HepG2 (cell line): ENCODE results near the gene ABI3. TPM values are rescaled to one million over a fixed set of nuclear protein-coding genes. Genes with fewer than 3 reads are reported as not detected.
A peak's percentile ranks its signal among the peaks of the same experiment; 100 is the strongest.

Source experiments
- BRD4 ChIP-seq: sonication (generic); formaldehyde crosslinking; IDR thresholded peaks from 2 replicates; pipeline ENCODE4 v1.4.0; 2020; ENCODE audit warnings: missing genetic modification reagents
- CERS6 ChIP-seq: sonication (generic); formaldehyde crosslinking; IDR thresholded peaks from 2 replicates; pipeline ENCODE4 v1.5.0; 2020; ENCODE audit warnings: missing genetic modification reagents
- FUBP1 ChIP-seq: sonication (generic); formaldehyde crosslinking; IDR thresholded peaks from 2 replicates; pipeline ENCODE4 v1.5.1; 2020; ENCODE audit warnings: missing genetic modification reagents, mild to moderate bottlenecking, borderline replicate concordance
- IRF2 ChIP-seq: IDR thresholded peaks from 2 replicates; pipeline ENCODE4 v1.6.1; 2018; ENCODE audit warnings: missing genetic modification reagents, missing compliant biosample characterization
- RBAK ChIP-seq: sonication (generic); formaldehyde crosslinking; IDR thresholded peaks from 2 replicates; pipeline ENCODE4 v1.5.1; 2020; ENCODE audit warnings: mild to moderate bottlenecking, missing genetic modification reagents
- SNAI1 ChIP-seq: sonication (generic); formaldehyde crosslinking; IDR thresholded peaks from 2 replicates; pipeline ENCODE4 v1.5.0; 2020; ENCODE audit warnings: mild to moderate bottlenecking, missing genetic modification reagents, borderline replicate concordance
- ZBTB34 ChIP-seq: sonication (generic); formaldehyde crosslinking; IDR thresholded peaks from 2 replicates; pipeline ENCODE4 v1.8.0; 2022; ENCODE audit warnings: mild to moderate bottlenecking, missing genetic modification reagents
- ZMYM4 ChIP-seq: sonication (generic); formaldehyde crosslinking; IDR thresholded peaks from 2 replicates; pipeline ENCODE4 v1.8.1; 2023; ENCODE audit warnings: mild to moderate bottlenecking, missing genetic modification reagents
- ZNF431 ChIP-seq: sonication (generic); formaldehyde crosslinking; IDR thresholded peaks from 2 replicates; pipeline ENCODE4 v1.9.0; 2022; ENCODE audit warnings: missing genetic modification reagents, low read depth, mild to moderate bottlenecking, borderline replicate concordance
- ZNF652 ChIP-seq: IDR thresholded peaks from 2 replicates; pipeline ENCODE4 v1.6.1; 2016; ENCODE audit warnings: low read depth, borderline replicate concordance
- ZNF737 ChIP-seq: sonication (generic); formaldehyde crosslinking; IDR thresholded peaks from 2 replicates; pipeline ENCODE4 v1.5.0; 2020; ENCODE audit warnings: missing genetic modification reagents, mild to moderate bottlenecking, borderline replicate concordance
- polyA plus RNA-seq, 8 experiments: library from polyadenylated mRNA; depleted of rRNA in 3 of 8; stranded (reverse) in 7 of 8; unstranded in 1 of 8; fragments of >200 nt; fragmentation: Illumina TruSeq in 4 of 8; extraction: Trizol in 4 of 8; gene quantifications; 2 replicates each; pipeline versions ENCODE4 v1.2.1 to v1.2.3, GENCODE V29; 2011 to 2016; ENCODE audit warnings: low read depth in 4 of 8, missing spikeins in 1 of 8, mixed read lengths in 1 of 8; ENCODE audit not compliant: insufficient read depth in 1 of 8
- total RNA-seq, 5 experiments: library from RNA; depleted of rRNA; stranded (reverse); fragments of >200 nt; fragmentation: Illumina TruSeq; extraction: Trizol; gene quantifications; 2 replicates each; pipeline ENCODE4 v1.2.3, GENCODE V29; 2016; ENCODE audit warnings: low read depth in 1 of 5
- TF ChIP-seq, protein P1 (sequence below): sonication (generic); formaldehyde crosslinking; IDR thresholded peaks from 2 replicates; pipeline ENCODE4 v1.5.1; 2020; ENCODE audit warnings: mild to moderate bottlenecking, missing genetic modification reagents
- TF ChIP-seq, protein P2 (sequence below): sonication (generic); formaldehyde crosslinking; IDR thresholded peaks from 2 replicates; pipeline ENCODE4 v1.4.0; 2020; ENCODE audit warnings: missing genetic modification reagents, borderline replicate concordance

ABI3 gene
- total and polyA plus RNA-seq, 2 of the 13 experiments (the other 11 are each of a cell fraction or from before 2014, with no cell fraction given): not detected

DNA sequence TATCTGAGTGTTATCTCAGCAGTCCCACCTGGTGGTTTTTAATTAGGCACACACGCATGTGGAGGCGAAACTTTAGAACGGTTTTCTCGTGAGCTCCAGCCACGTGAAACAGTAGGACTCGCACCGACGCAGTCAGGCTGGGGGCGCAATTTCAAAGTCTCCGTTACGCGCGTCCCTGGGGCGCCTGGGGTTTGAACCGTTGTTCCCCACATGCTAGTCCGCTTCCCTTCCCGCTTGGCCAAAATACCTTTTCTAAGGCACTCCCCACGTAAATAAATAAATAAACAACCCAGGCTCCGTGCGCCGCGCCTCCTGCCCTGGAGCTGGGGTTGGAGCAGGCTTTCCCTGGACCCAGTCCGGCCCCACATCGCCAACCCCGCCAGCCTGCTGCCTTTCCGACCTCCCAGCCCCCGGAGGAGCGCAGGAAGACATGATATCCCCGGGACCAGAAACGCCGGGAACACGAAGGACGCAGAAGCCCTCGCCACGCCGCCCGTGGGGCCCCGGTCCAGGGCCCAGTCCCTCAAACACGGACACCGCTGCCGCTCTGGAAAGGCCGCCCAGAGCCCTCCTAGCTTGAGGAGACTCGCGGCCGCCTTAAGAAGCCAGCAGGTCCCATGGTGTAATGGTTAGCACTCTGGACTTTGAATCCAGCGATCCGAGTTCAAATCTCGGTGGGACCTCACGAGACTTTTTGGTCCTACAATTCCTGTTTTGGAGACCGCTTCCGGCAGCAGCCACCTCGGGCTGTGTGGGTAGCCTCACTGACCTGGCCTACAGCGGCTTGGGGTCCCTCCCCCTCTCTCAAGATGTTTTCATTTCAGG is 18.4 kb upstream of the ABI3 start (continued):
- TF ChIP-seq RBAK (peak; percentile 25; the same call in 1 of the 2 replicates), ZBTB34 (CRISPR knock-in tag) (peak; percentile 89), IRF2 (CRISPR knock-in tag) (peak; percentile 70; the same call in 1 of the 2 replicates), ZNF431 (CRISPR knock-in tag) (peak; percentile 46; the same call in 1 of the 2 replicates), ZMYM4 (no peak; the same call in 1 of the 2 replicates), ZNF652 (CRISPR knock-in tag) (peak; percentile 11; the same call in 1 of the 2 replicates), FUBP1 (CRISPR knock-in tag) (no peak; the same call in 1 of the 2 replicates), SNAI1 (CRISPR knock-in tag) (no peak), CERS6 (CRISPR knock-in tag) (peak; percentile 67; the same call in 1 of the 2 replicates), ZNF737 (CRISPR knock-in tag) (no peak), BRD4 (peak; percentile 75; the same call in 1 of the 2 replicates)
- TF ChIP-seq, protein P1, sequence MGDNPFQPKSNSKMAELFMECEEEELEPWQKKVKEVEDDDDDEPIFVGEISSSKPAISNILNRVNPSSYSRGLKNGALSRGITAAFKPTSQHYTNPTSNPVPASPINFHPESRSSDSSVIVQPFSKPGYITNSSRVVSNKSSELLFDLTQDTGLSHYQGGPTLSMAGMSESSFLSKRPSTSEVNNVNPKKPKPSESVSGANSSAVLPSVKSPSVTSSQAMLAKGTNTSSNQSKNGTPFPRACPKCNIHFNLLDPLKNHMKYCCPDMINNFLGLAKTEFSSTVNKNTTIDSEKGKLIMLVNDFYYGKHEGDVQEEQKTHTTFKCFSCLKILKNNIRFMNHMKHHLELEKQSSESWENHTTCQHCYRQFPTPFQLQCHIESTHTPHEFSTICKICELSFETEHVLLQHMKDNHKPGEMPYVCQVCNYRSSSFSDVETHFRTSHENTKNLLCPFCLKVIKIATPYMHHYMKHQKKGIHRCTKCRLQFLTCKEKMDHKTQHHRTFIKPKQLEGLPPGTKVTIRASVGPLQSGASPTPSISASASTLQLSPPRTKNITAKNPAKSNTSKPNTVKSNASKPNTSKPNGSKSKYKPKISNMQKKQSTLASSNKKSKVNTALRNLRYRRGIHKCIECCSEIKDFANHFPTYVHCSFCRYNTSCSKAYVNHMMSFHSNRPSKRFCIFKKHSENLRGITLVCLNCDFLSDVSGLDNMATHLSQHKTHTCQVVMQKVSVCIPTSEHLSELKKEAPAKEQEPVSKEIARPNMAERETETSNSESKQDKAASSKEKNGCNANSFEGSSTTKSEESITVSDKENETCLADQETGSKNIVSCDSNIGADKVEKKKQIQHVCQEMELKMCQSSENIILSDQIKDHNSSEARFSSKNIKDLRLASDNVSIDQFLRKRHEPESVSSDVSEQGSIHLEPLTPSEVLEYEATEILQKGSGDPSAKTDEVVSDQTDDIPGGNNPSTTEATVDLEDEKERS (CRISPR knock-in tag): no peak; the same call in 1 of the 2 replicates
- TF ChIP-seq, protein P2, sequence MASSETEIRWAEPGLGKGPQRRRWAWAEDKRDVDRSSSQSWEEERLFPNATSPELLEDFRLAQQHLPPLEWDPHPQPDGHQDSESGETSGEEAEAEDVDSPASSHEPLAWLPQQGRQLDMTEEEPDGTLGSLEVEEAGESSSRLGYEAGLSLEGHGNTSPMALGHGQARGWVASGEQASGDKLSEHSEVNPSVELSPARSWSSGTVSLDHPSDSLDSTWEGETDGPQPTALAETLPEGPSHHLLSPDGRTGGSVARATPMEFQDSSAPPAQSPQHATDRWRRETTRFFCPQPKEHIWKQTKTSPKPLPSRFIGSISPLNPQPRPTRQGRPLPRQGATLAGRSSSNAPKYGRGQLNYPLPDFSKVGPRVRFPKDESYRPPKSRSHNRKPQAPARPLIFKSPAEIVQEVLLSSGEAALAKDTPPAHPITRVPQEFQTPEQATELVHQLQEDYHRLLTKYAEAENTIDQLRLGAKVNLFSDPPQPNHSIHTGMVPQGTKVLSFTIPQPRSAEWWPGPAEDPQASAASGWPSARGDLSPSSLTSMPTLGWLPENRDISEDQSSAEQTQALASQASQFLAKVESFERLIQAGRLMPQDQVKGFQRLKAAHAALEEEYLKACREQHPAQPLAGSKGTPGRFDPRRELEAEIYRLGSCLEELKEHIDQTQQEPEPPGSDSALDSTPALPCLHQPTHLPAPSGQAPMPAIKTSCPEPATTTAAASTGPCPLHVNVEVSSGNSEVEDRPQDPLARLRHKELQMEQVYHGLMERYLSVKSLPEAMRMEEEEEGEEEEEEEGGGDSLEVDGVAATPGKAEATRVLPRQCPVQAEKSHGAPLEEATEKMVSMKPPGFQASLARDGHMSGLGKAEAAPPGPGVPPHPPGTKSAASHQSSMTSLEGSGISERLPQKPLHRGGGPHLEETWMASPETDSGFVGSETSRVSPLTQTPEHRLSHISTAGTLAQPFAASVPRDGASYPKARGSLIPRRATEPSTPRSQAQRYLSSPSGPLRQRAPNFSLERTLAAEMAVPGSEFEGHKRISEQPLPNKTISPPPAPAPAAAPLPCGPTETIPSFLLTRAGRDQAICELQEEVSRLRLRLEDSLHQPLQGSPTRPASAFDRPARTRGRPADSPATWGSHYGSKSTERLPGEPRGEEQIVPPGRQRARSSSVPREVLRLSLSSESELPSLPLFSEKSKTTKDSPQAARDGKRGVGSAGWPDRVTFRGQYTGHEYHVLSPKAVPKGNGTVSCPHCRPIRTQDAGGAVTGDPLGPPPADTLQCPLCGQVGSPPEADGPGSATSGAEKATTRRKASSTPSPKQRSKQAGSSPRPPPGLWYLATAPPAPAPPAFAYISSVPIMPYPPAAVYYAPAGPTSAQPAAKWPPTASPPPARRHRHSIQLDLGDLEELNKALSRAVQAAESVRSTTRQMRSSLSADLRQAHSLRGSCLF: peak; percentile 45; the same call in 1 of the 2 replicates
